Stimulated activated naive CD8-positive, alpha-beta T cell treated with anti-CD3 and anti-CD28 coated beads, Interleukin-15, Interleukin-2, amounts not matched to agents 100 ng/mL and 50 ng/mL, for 24 hours (primary cell): ENCODE results near the gene COBLL1.

ENCODE experiments used
- H3K27ac Mint-ChIP-seq: one replicate; pipeline ENCODE4 v1.8.0; 2021; ENCODE audit warnings: mild to moderate bottlenecking, mixed read lengths
- H3K27me3 Mint-ChIP-seq: one replicate; pipeline ENCODE4 v1.8.0; 2021; ENCODE audit warnings: mixed read lengths
- H3K36me3 Mint-ChIP-seq: one replicate; pipeline ENCODE4 v1.8.0; 2021; ENCODE audit warnings: low read depth, mixed read lengths
- H3K4me1 Mint-ChIP-seq: one replicate; pipeline ENCODE4 v1.8.0; 2021; ENCODE audit warnings: low read depth, mixed read lengths
- H3K4me3 Mint-ChIP-seq: one replicate; pipeline ENCODE4 v1.8.0; 2021; ENCODE audit warnings: mild to moderate bottlenecking, mixed read lengths
- H3K9me3 Mint-ChIP-seq: one replicate; pipeline ENCODE4 v1.8.0; 2021; ENCODE audit warnings: mixed read lengths

COBLL1 gene

GRCh38 chr2:164662868-164663631 is 178.6 kb downstream of the COBLL1 start:
- Mint-ChIP-seq H3K4me3 (no peak overlapping the region), H3K4me1 (no peaks in the 10 kb centered on the region), H3K9me3 (peaks cover 6% of the 10 kb centered on the region), H3K36me3 (no peaks in the 10 kb centered on the region), H3K27me3 (no peaks in the 10 kb centered on the region), H3K27ac (no peak overlapping the region)

GRCh38 chr2:164662066-164662465 is 179.6 kb downstream of the COBLL1 start:
- Mint-ChIP-seq H3K4me3 (no peak overlapping the region), H3K27me3 (no peaks in the 10 kb centered on the region), H3K9me3 (peaks cover 9% of the 10 kb centered on the region), H3K4me1 (no peaks in the 10 kb centered on the region), H3K36me3 (no peaks in the 10 kb centered on the region), H3K27ac (no peak overlapping the region)

DNA sequence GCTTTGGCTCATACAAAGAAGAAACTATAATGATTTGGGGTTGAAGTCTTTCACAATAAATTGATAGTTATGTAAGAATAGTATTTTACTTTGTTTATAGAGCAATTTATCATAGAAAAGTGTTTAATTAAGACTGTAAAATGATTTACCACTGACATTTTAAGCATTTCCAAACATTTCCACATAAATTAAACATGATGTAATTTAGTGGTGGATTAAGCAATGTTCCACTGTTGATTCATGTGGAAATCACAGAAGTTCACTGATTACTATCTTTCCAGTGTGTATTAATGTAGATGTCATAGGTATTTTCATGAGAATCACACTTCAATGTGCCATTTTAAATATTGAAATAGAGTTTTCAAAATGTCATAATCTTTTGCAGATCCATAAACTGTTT is 180.3 kb downstream of the COBLL1 start:
- H3K9me3 Mint-ChIP-seq = peaks cover 4% of the 10 kb centered on the region
- no peaks in the 10 kb centered on the region for H3K4me1 Mint-ChIP-seq
- H3K36me3 Mint-ChIP-seq = no peaks in the 10 kb centered on the region
- no peaks in the 10 kb centered on the region for H3K27me3 Mint-ChIP-seq
- H3K27ac Mint-ChIP-seq = no peak overlapping the region
- no peak overlapping the region for H3K4me3 Mint-ChIP-seq

DNA sequence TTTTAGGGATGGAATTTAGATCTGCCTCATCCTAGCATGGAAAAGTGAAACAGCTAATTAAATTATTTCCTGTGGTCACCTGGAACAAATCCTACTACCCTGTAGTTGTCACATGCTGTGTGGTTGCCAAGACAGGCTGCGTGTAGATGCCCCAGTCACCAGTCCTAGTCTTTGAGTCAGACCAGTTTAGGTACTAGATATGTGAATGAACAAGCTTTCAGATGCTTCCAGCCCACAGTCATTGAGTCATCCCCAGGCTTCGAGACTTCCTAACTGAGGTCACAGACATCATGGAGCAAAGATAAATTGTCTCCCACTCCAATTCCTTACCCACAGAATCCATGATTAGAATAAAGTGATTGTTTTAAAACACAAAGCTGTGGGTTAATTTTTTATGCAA is 184.5 kb downstream of the COBLL1 start:
- Mint-ChIP-seq H3K9me3 (peaks cover 13% of the 10 kb centered on the region), H3K36me3 (no peaks in the 10 kb centered on the region), H3K27me3 (no peaks in the 10 kb centered on the region), H3K4me3 (no peak overlapping the region), H3K27ac (no peak overlapping the region), H3K4me1 (no peaks in the 10 kb centered on the region)

DNA sequence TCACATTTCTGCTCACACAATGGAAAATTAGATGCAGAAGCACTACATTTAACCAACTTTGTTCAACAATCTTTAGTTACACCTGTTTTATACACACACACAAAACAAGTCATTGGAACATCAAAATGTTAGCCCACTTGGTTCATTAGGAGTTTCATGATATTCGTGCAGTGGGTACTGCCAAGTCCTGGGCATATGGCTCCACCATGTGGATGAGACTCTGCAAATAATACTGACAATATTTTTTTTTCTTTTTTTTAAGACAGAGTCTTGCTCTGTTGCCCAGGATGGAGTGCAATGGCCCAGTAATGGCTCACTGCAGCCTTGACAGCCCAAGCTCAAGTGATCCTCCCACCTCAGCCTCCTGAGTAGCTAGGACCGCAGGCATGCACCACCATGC is 185.9 kb downstream of the COBLL1 start:
- H3K4me1 Mint-ChIP-seq = no peaks in the 10 kb centered on the region

GRCh38 chr2:164655336-164655735 is 186.3 kb downstream of the COBLL1 start:
- Mint-ChIP-seq H3K36me3 (no peaks in the 10 kb centered on the region), H3K9me3 (peaks cover 19% of the 10 kb centered on the region), H3K4me1 (no peaks in the 10 kb centered on the region), H3K4me3 (no peak overlapping the region), H3K27ac (no peak overlapping the region), H3K27me3 (no peaks in the 10 kb centered on the region)

More for the DNA sequence above, 185.9 kb downstream of the COBLL1 start:
- Mint-ChIP-seq H3K27me3 (no peaks in the 10 kb centered on the region), H3K27ac (no peak overlapping the region), H3K36me3 (no peaks in the 10 kb centered on the region), H3K4me3 (no peak overlapping the region), H3K9me3 (peaks cover 19% of the 10 kb centered on the region)

DNA sequence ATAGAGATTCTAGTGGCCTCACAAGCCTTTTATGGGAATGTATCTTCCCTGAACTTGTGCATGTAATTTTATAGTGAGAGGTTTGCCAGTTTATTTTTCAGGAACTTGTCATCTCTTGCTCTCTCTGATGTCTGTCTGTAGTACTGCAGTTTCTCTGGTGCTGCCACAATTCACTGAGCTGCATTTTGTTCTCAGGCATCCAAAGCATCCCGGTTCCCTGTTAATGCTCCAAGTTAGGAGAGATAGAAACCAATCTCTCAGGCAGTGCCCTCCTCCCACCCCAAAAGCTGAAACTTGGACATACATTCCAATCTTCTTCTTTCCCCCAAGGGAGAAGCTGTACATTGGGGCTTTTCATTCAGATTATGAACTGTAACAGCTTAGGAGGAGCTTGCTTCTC is 190.3 kb downstream of the COBLL1 start:
- H3K36me3 Mint-ChIP-seq = no peaks in the 10 kb centered on the region
- H3K27ac Mint-ChIP-seq = no peak overlapping the region
- peaks cover 36% of the 10 kb centered on the region for H3K9me3 Mint-ChIP-seq
- no peak overlapping the region for H3K4me3 Mint-ChIP-seq
- H3K27me3 Mint-ChIP-seq = no peaks in the 10 kb centered on the region
- no peaks in the 10 kb centered on the region for H3K4me1 Mint-ChIP-seq

- no peak overlapping the region for H3K27ac Mint-ChIP-seq
- no peaks in the 10 kb centered on the region for H3K27me3 Mint-ChIP-seq
- peaks cover 19% of the 10 kb centered on the region for H3K9me3 Mint-ChIP-seq
- H3K4me1 Mint-ChIP-seq = no peaks in the 10 kb centered on the region
- no peak overlapping the region for H3K4me3 Mint-ChIP-seq
- no peaks in the 10 kb centered on the region for H3K36me3 Mint-ChIP-seq
These were observed 197.5 kb downstream of the COBLL1 start for GRCh38 chr2:164644036-164644700.

DNA sequence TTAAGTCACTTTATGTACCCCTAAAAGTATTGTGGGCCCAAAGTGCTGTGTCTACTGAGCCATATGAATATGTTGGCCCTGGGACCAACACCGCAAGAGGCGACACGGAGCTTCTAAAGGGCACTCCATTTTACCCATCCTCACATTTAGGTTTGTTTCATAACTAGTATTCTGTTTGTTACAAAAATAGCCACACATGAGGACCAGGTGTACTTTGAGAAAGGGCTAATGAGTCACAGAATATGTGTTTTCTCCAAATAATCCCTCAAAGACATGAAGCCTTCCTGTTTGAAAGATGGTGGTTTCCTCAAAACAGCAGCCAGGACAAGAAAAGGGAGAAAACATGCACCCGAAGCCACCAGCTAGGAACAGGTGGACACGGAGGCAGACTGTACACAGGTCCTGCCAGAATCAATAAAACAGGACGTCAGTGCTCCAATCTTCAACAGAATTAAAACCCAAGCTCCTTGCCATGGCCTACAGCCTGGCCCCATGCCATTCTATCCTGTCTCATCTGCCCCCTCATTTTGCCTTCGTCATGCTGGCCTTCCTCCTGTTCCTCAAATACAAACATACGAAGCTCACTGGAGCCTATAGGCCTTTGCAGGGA is 198.6 kb downstream of the COBLL1 start:
- Mint-ChIP-seq H3K9me3 (peaks cover 12% of the 10 kb centered on the region), H3K27ac (no peak overlapping the region), H3K27me3 (no peaks in the 10 kb centered on the region), H3K4me3 (no peak overlapping the region), H3K4me1 (no peaks in the 10 kb centered on the region), H3K36me3 (no peaks in the 10 kb centered on the region)

DNA sequence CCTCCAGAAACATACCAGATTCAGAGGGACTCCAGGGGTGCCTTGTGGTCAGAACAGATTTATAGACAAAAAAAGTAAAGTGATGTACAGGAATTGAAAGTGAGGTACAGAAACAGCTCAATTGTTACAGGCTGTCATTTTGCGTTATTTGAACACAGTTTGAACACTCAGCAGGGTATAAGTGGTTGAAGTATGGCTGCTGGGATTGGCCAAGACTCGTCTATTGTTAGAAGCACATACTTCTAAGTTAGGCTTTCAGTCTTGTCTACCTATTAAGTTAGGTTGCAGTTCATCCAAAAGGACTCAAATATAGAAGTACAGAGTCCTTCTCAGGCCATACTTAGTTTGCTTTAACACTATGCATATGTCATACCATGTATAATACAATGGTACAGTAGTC is 199.4 kb downstream of the COBLL1 start:
- Mint-ChIP-seq H3K27me3 (no peaks in the 10 kb centered on the region), H3K27ac (no peak overlapping the region), H3K9me3 (peaks cover 4% of the 10 kb centered on the region), H3K4me3 (no peak overlapping the region), H3K4me1 (no peaks in the 10 kb centered on the region), H3K36me3 (no peaks in the 10 kb centered on the region)
